ENCODE results near the gene MPHOSPH6. TPM values are rescaled to one million over a fixed set of nuclear protein-coding genes. Genes with fewer than 3 reads are reported as not detected.

Gene MPHOSPH6
- total and polyA plus RNA-seq, 2 of the 4 experiments (the other 2 are of a cell fraction): 5.4 to 15.5 TPM

GRCh38 chr16:82133798-82134197 lies 36.2 kb downstream of the MPHOSPH6 start:
- Histone ChIP-seq H4K91ac (ENCODE audit: insufficient read depth, low read depth, low read length) (no peak overlapping the region), H3K27me3 (ENCODE audit: control insufficient read depth, insufficient read depth, low read length) (no peaks in the 10 kb centered on the region), H3K36me3 (ENCODE audit: control insufficient read depth, insufficient read depth, low read length) (peaks cover 14% of the 10 kb centered on the region), H4K5ac (ENCODE audit: low read depth, low read length) (no peak overlapping the region), H3K18ac (ENCODE audit: low read depth, low read length) (no peak overlapping the region), H2BK120ac (ENCODE audit: low read depth, low read length) (no peak overlapping the region), H3K4ac (ENCODE audit: low read depth, low read length) (no peak overlapping the region), H4K8ac (ENCODE audit: low read depth in 2 of 2, low read length in 2 of 2) (no peak overlapping the region), H3K56ac (ENCODE audit: extremely low read depth, insufficient read depth, low read length) (no peak overlapping the region), H2AFZ (replicated peaks; ENCODE audit: low read length, poor library complexity) (no peak overlapping the region), H3K27ac (ENCODE audit: insufficient read depth, low read length) (no peak overlapping the region), H2BK15ac (ENCODE audit: low read depth, low read length) (no peak overlapping the region), H4K20me1 (ENCODE audit: insufficient read depth, low read length) (no peaks in the 10 kb centered on the region), H3K9ac (ENCODE audit: low read depth, low read length) (no peak overlapping the region), H3K4me2 (ENCODE audit: low read depth, low read length) (no peak overlapping the region), H2AK5ac (ENCODE audit: low read depth, low read length) (no peak overlapping the region), H2AK9ac (replicated peaks; ENCODE audit: low read depth, low read length, poor library complexity) (no peak overlapping the region), H3K79me1 (ENCODE audit: low read depth in 1 of 2, low read length in 2 of 2) (no peaks in the 10 kb centered on the region), H3K4me1 (ENCODE audit: control insufficient read depth, insufficient read depth, low read length) (peaks cover 1% of the 10 kb centered on the region; the same call in 1 of the 2 replicates), H2BK20ac (ENCODE audit: low read depth, low read length) (no peak overlapping the region), H3K9me3 (ENCODE audit: control insufficient read depth, insufficient read depth, low read length) (no peaks in the 10 kb centered on the region), H3K9me1 (ENCODE audit: insufficient read depth, low read length) (no peaks in the 10 kb centered on the region), H3K23ac (ENCODE audit: low read depth, low read length) (no peak overlapping the region), H2BK5ac (ENCODE audit: low read depth, low read length, poor library complexity, severe bottlenecking) (no peak overlapping the region), H3K4me3 (ENCODE audit: insufficient read depth, low read depth, low read length) (no peak overlapping the region), H3K14ac (replicated peaks; ENCODE audit: low read depth, low read length) (no peak overlapping the region)
- dilution Hi-C loops (cut with HindIII; ENCODE audit: low sequenced_read_pairs, unreplicated experiment) (no loop called here), intact Hi-C loops (cut with micrococcal nuclease) (no loop called here), in situ Hi-C loops (cut with MboI; ENCODE audit: low sequenced_read_pairs) (no loop called here)
- BruUV-seq (replicated peaks): no TSS peak
- ATAC-seq (ENCODE audit: low read depth) (no peak), DNase-seq (no peak)
- TF ChIP-seq, protein P1, sequence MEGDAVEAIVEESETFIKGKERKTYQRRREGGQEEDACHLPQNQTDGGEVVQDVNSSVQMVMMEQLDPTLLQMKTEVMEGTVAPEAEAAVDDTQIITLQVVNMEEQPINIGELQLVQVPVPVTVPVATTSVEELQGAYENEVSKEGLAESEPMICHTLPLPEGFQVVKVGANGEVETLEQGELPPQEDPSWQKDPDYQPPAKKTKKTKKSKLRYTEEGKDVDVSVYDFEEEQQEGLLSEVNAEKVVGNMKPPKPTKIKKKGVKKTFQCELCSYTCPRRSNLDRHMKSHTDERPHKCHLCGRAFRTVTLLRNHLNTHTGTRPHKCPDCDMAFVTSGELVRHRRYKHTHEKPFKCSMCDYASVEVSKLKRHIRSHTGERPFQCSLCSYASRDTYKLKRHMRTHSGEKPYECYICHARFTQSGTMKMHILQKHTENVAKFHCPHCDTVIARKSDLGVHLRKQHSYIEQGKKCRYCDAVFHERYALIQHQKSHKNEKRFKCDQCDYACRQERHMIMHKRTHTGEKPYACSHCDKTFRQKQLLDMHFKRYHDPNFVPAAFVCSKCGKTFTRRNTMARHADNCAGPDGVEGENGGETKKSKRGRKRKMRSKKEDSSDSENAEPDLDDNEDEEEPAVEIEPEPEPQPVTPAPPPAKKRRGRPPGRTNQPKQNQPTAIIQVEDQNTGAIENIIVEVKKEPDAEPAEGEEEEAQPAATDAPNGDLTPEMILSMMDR (conservative IDR thresholded peaks at IDR 0.05; ENCODE audit: low read depth, low read length): no peak
- TF ChIP-seq BHLHE40 (IDR thresholded peaks at IDR 0.05; ENCODE audit: low read depth, low read length) (no peak), POLR2A (IDR thresholded peaks at IDR 0.05; ENCODE audit: low read depth, low read length) (no peak), SMC3 (IDR thresholded peaks at IDR 0.05; ENCODE audit: low read depth, low read length) (no peak), MXI1 (IDR thresholded peaks at IDR 0.05; ENCODE audit: borderline replicate concordance, low read depth, low read length) (no peak), USF2 (IDR thresholded peaks at IDR 0.05; ENCODE audit: low read depth, low read length) (no peak), CHD1 (IDR thresholded peaks at IDR 0.05; ENCODE audit: low read depth, low read length) (no peak), FOS (IDR thresholded peaks at IDR 0.05; ENCODE audit: low read depth, low read length) (no peak), NFE2L2 (IDR thresholded peaks at IDR 0.05; ENCODE audit: low read depth, low read length) (no peak), RAD21 (IDR thresholded peaks at IDR 0.05; ENCODE audit: low read length) (no peak), MAFK (IDR thresholded peaks at IDR 0.05; ENCODE audit: low read depth, low read length) (no peak), RCOR1 (IDR thresholded peaks at IDR 0.05; ENCODE audit: insufficient replicate concordance, low read length) (no peak)
- TF ChIP-seq, protein P2, sequence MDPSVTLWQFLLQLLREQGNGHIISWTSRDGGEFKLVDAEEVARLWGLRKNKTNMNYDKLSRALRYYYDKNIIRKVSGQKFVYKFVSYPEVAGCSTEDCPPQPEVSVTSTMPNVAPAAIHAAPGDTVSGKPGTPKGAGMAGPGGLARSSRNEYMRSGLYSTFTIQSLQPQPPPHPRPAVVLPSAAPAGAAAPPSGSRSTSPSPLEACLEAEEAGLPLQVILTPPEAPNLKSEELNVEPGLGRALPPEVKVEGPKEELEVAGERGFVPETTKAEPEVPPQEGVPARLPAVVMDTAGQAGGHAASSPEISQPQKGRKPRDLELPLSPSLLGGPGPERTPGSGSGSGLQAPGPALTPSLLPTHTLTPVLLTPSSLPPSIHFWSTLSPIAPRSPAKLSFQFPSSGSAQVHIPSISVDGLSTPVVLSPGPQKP (IDR thresholded peaks at IDR 0.05; ENCODE audit: borderline replicate concordance, low read depth, low read length): no peak
- POLR2A ChIA-PET (ENCODE audit: unreplicated experiment): no interaction called here
- CTCF ChIA-PET: no interaction called here
- 100% methylated on average over 1 of the region's 6 CpGs; no CpG with 5 or more reads in 1 of the 2 experiments for WGBS, 2 experiments (ENCODE audit: extremely low coverage in 2 of 2, insufficient read length in 1 of 2)

All from IMR-90 (cell line).